ENCODE data around the gene TRIM39. TPM values are rescaled to one million over a fixed set of nuclear protein-coding genes. Genes with fewer than 3 reads are reported as not detected.

TRIM39 gene
- total and polyA plus RNA-seq, 2 of the 13 experiments (the other 11 are each of a cell fraction or from before 2014, with no cell fraction given), result 7.7 to 14.6 TPM

GRCh38 chr6:30326526-30327231 is at the start of gene TRIM39 (continued):
- TF ChIP-seq AKNA (CRISPR knock-in tag; IDR thresholded peaks at IDR 0.05; ENCODE audit: borderline replicate concordance) (no peak), KDM5B (CRISPR knock-in tag; IDR thresholded peaks at IDR 0.05; ENCODE audit: borderline replicate concordance) (peak; percentile 74), TFDP1 (CRISPR knock-in tag; IDR thresholded peaks at IDR 0.05; ENCODE audit: borderline replicate concordance) (peak; percentile 78; the same call in 1 of the 2 replicates), ZBTB34 (CRISPR knock-in tag; IDR thresholded peaks at IDR 0.05) (no peak), THAP11 (CRISPR knock-in tag; IDR thresholded peaks at IDR 0.05) (peak; percentile 89), ZNF264 (CRISPR knock-in tag; IDR thresholded peaks at IDR 0.05) (0 out of 2 replicates have a peak, but pooled peaks have one; percentile 9), ZNF260 (CRISPR knock-in tag; IDR thresholded peaks at IDR 0.05; ENCODE audit: borderline replicate concordance, low read depth) (no peak), REST (IDR thresholded peaks at IDR 0.05; ENCODE audit: borderline replicate concordance in 1 of 2, low read depth in 1 of 2, low read length in 2 of 2) (0 out of 4 replicates have a peak, but pooled peaks of 1 of the 2 experiments have one; percentile 28), GLI4 (CRISPR knock-in tag; IDR thresholded peaks at IDR 0.05; ENCODE audit: borderline replicate concordance) (no peak; the same call in 1 of the 2 replicates), ZFX (CRISPR knock-in tag; IDR thresholded peaks at IDR 0.05; ENCODE audit: low read depth) (peak; percentile 92), ZNF556 (CRISPR knock-in tag; IDR thresholded peaks at IDR 0.05; ENCODE audit: borderline replicate concordance) (0 out of 2 replicates have a peak, but pooled peaks have one; percentile 27), ZNF383 (CRISPR knock-in tag; IDR thresholded peaks at IDR 0.05; ENCODE audit: borderline replicate concordance) (0 out of 2 replicates have a peak, but pooled peaks have one; percentile 47), HMG20A (CRISPR knock-in tag; IDR thresholded peaks at IDR 0.05; ENCODE audit: borderline replicate concordance) (no peak), TGIF2 (CRISPR knock-in tag; IDR thresholded peaks at IDR 0.05) (peak; percentile 83), FOXO1 (CRISPR knock-in tag; IDR thresholded peaks at IDR 0.05) (no peak), PITX1 (CRISPR knock-in tag; IDR thresholded peaks at IDR 0.05) (no peak; the same call in 1 of the 2 replicates), MEF2D (CRISPR knock-in tag; IDR thresholded peaks at IDR 0.05) (no peak; the same call in 1 of the 2 replicates), MTA3 (CRISPR knock-in tag; IDR thresholded peaks at IDR 0.05) (no peak)
